Activated T-helper 2 cell treated with anti-CD3 and anti-CD28 coated beads, Interferon-gamma antibody, Interleukin-2, Interleukin-4, amounts not matched to agents 10 μg/mL and 5 μg/mL and 100 μg/mL, durations not matched to agents 14 hours and 24 hours and 36 hours (primary cell): Measurements from ENCODE around the gene SPPL3. TPM values are rescaled to one million over a fixed set of nuclear protein-coding genes. Genes with fewer than 3 reads are reported as not detected.

Experiments
- DNase-seq: peaks from one replicate; pipeline ENCODE4 v3.0.0; 2021; ENCODE audit warnings: low spot score
- H3K27ac Mint-ChIP-seq: one replicate; pipeline ENCODE4 v1.8.0; 2021; ENCODE audit warnings: mixed read lengths
- H3K27me3 Mint-ChIP-seq: one replicate; pipeline ENCODE4 v1.8.0; 2021; ENCODE audit warnings: low read depth, mixed read lengths
- H3K36me3 Mint-ChIP-seq: one replicate; pipeline ENCODE4 v1.8.0; 2021; ENCODE audit warnings: low read depth, mixed read lengths
- H3K4me1 Mint-ChIP-seq: one replicate; pipeline ENCODE4 v1.8.0; 2021; ENCODE audit warnings: low read depth, mixed read lengths
- H3K4me3 Mint-ChIP-seq: one replicate; pipeline ENCODE4 v1.8.0; 2021; ENCODE audit warnings: low read depth, mild to moderate bottlenecking, moderate library complexity, mixed read lengths
- H3K9me3 Mint-ChIP-seq: one replicate; pipeline ENCODE4 v1.8.0; 2021; ENCODE audit warnings: mixed read lengths
- intact Hi-C: fragments of 100-400 bp; cut with micrococcal nuclease; formaldehyde crosslinking; loops from one replicate; pipeline ENCODE4 v1.15.1; 2023
- total RNA-seq: library from RNA; stranded (reverse); gene quantifications from 2 replicates; pipeline ENCODE4 v1.2.3, GENCODE V29; 2022

Gene SPPL3
- total RNA-seq, 1 donor from 2014 or later = 33.4 TPM

- no peak overlapping the region for H3K4me3 Mint-ChIP-seq
- H3K4me1 Mint-ChIP-seq = peaks cover 2% of the 10 kb centered on the region
- H3K9me3 Mint-ChIP-seq = peaks cover 16% of the 10 kb centered on the region
Observed at GRCh38 chr12:120755269-120755668, 148.9 kb downstream of the SPPL3 start.

GRCh38 chr12:120754792-120755191 lies 149.4 kb downstream of the SPPL3 start:
- no peaks in the 10 kb centered on the region for H3K27me3 Mint-ChIP-seq
- peaks cover 8% of the 10 kb centered on the region for H3K36me3 Mint-ChIP-seq
- no peaks in the 10 kb centered on the region for H3K4me1 Mint-ChIP-seq
- no peak overlapping the region for H3K27ac Mint-ChIP-seq
- intact Hi-C loops = no loop called here
- peaks cover 16% of the 10 kb centered on the region for H3K9me3 Mint-ChIP-seq
- DNase-seq = no peak
- H3K4me3 Mint-ChIP-seq = no peak overlapping the region

More at GRCh38 chr12:120755269-120755668, 148.9 kb downstream of the SPPL3 start:
- Mint-ChIP-seq H3K27me3 (no peaks in the 10 kb centered on the region), H3K36me3 (peaks cover 8% of the 10 kb centered on the region), H3K27ac (no peak overlapping the region)
- intact Hi-C loops = no loop called here
- no peak for DNase-seq

- Mint-ChIP-seq H3K36me3 (peaks cover 8% of the 10 kb centered on the region), H3K4me1 (no peaks in the 10 kb centered on the region), H3K27ac (no peak overlapping the region), H3K27me3 (no peaks in the 10 kb centered on the region), H3K9me3 (peaks cover 16% of the 10 kb centered on the region), H3K4me3 (no peak overlapping the region)
- no peak for DNase-seq
- intact Hi-C loops = no loop called here
Observed at GRCh38 chr12:120751389-120751788, 152.8 kb downstream of the SPPL3 start.

DNA sequence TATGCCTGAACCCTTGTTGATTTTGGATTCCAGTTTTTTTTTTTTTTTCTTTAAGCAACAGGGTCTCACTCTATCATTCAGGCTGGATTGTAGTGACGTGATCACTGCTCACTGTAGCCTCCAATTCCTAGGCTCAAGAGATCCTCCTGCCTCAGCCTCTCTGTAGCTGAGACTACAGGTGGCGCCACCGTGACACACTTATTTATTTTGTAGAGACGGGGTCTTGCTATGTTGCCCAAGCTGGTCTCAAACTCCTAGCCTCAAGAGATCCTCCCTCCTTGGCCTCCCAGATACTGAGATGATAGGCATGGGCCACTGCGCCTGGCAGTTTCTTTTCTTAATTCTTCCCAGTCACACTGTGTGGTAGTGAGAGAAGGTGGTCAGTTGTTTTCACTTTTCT lies 153.4 kb downstream of the SPPL3 start:
- Mint-ChIP-seq H3K4me1 (no peaks in the 10 kb centered on the region), H3K27me3 (no peaks in the 10 kb centered on the region), H3K9me3 (peaks cover 16% of the 10 kb centered on the region), H3K36me3 (peaks cover 8% of the 10 kb centered on the region), H3K4me3 (no peak overlapping the region), H3K27ac (no peak overlapping the region)
- no peak for DNase-seq
- intact Hi-C loops = no loop called here

DNA sequence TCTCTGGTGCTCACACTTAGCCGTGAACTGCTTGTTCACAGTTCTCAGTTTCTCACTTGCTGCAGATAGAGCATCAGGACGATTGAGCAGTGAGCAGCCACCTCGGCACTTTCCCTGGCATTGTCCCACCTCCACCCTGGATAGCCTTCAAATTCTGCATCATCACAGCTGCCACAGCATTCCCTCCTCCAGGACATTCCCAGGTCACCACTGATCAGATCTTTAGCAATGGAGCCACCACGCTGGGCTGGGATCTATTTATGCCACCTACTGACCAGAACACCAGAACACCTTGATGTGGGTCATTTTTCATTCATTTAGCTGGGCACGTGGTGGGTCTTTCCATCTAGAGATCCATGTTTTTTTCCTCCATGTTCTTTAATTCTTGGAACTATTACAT lies 154.9 kb downstream of the SPPL3 start:
- Mint-ChIP-seq H3K36me3 (no peaks in the 10 kb centered on the region), H3K9me3 (peaks cover 4% of the 10 kb centered on the region), H3K27me3 (no peaks in the 10 kb centered on the region), H3K4me1 (no peaks in the 10 kb centered on the region), H3K27ac (no peak overlapping the region), H3K4me3 (no peak overlapping the region)
- no peak for DNase-seq
- intact Hi-C loops = no loop called here

DNA sequence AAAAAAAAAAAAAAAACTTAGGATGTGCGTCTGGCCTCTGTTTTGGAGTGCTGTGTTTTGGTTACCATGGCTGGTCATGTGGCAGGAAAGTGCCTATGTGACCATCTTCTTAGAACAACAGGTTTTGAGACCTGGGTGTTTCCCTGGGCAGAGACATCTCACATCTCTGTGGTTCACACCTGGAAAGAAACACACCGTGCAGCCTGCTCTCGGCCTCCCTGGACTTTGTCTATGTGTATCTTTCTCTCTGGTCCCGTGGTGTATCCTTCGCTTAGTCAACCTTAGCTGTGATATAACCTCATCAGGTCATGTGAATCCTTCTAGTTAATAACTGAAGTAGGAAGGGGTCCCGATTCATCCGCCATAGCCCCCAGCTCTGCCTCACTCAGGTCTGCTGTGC lies 155.9 kb downstream of the SPPL3 start:
- Mint-ChIP-seq H3K4me3 (no peak overlapping the region), H3K4me1 (no peaks in the 10 kb centered on the region), H3K9me3 (no peaks in the 10 kb centered on the region), H3K27ac (no peak overlapping the region), H3K36me3 (no peaks in the 10 kb centered on the region), H3K27me3 (no peaks in the 10 kb centered on the region)
- DNase-seq = no peak
- intact Hi-C loops = no loop called here

GRCh38 chr12:120744922-120745493 lies 159.2 kb downstream of the SPPL3 start:
- intact Hi-C loops = no loop called here
- H3K27ac Mint-ChIP-seq = no peak overlapping the region
- no peaks in the 10 kb centered on the region for H3K9me3 Mint-ChIP-seq
- H3K36me3 Mint-ChIP-seq = no peaks in the 10 kb centered on the region
- no peak for DNase-seq
- H3K4me3 Mint-ChIP-seq = no peak overlapping the region
- H3K4me1 Mint-ChIP-seq = no peaks in the 10 kb centered on the region
- no peaks in the 10 kb centered on the region for H3K27me3 Mint-ChIP-seq

DNA sequence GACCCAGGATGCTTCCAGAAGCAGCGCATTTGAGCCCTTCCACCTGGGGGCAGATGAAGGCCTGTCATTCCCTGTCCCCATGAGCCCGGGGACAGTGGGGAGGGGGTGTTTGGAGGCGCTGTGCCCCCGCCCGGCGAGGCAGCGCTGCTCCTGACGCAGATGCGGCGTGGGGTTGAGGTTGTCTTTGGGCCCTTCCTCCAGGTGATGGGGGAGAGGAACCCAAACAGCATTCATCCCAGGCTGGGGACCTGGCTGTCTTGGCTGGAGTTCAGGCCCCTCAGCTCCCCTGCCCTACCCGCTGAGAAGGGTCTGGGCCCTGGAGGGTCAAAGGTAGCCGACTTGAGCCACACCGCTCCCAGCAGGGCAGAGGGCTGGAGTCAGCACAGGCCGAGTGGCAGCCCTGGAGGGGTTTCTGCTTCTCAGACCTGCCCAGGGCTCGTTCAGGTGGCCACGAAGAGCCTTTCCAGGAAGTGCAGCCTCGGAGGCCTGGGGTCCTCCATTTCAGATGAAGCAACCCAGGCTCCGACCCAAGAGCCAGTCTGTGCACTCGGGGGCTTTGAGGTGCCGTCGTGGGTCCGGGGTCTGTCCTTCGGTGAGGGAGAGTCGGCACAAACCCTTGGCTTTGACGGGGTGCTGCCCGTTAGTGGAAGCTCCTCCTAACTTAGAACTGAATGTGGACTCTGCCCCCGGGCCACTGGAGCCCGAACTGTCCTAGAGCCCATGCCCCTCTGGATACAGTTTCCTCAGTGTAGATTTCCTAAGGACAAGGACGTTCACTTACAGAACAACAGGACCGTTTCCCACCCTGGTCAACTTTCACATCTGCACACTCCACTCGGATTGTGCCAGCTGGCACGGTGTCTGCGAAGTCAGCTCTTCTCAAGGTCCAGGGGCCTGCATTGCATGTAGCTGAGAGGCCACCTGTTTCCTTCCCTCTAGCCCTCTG lies 162.4 kb downstream of the SPPL3 start:
- Mint-ChIP-seq H3K36me3 (no peaks in the 10 kb centered on the region), H3K27ac (no peak overlapping the region), H3K9me3 (no peaks in the 10 kb centered on the region), H3K27me3 (no peaks in the 10 kb centered on the region), H3K4me1 (no peaks in the 10 kb centered on the region), H3K4me3 (no peak overlapping the region)
- intact Hi-C loops = no loop called here
- DNase-seq = no peak

DNA sequence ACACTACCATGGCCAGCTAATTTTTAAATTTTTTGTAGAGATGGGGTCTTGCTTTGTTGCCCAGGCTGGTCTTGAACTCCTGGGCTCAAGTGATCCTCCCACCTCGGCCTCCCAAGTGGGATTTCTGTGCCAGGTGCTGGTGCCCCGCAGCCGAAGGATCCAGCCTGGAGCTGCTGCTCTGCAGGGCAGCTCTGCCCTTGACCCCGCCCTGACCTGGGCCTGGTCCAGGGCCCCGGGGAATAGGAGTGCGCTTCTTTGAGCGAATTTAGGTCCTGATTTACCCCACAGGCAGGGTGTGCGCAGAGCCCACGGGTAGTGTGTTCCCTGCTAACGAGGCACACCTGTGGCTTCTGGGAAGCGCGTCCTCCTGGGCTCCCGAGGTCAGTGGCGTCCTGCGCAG lies 163.3 kb downstream of the SPPL3 start:
- Mint-ChIP-seq H3K36me3 (no peaks in the 10 kb centered on the region), H3K27ac (no peak overlapping the region), H3K27me3 (no peaks in the 10 kb centered on the region), H3K4me3 (no peak overlapping the region), H3K4me1 (no peaks in the 10 kb centered on the region), H3K9me3 (no peaks in the 10 kb centered on the region)
- DNase-seq = no peak
- intact Hi-C loops = no loop called here

DNA sequence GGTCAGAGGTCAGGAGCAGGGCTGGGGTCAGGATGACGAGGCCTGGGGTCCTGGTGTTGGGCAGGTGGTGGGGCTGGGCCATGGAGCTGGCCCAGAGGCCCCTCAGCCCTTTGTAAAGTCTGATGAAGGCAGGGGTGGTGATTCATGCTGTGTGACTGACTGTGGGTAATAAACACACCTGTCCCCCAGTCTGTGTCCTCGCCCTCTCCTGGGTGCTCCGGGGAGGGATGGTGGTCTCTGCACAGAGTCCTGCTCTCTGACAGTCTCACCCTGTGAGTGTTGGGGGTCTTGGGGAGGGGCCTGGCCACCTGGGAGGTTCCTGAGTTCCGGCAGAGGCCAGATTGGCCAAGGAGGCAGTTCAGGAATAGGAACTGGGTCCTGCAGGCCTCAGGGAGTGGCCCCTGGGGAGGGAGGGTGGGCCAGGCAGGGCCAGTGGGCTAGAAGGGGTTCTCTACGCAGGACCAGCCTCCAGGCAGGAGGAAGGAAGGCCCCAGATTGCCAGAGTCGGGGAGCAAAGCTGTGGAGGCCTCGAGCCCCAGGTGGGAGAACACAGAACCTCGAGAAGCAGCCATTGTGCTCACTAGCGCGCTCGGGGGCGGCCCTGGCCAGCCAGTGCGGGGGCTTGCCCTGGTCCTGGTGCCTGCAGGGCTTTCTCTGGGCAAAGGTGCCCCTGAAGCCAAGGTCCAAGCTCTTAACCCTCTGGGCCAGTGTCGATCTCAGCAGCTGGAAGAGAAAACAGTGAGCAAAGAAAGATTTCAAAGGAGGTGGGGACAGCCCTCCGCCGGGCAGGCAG lies 164.1 kb downstream of the SPPL3 start:
- H3K4me1 Mint-ChIP-seq = no peaks in the 10 kb centered on the region
- H3K27me3 Mint-ChIP-seq = no peaks in the 10 kb centered on the region
- H3K4me3 Mint-ChIP-seq = no peak overlapping the region

GRCh38 chr12:120739031-120739762 lies 165.0 kb downstream of the SPPL3 start:
- H3K9me3 Mint-ChIP-seq = no peaks in the 10 kb centered on the region
- H3K4me3 Mint-ChIP-seq = no peak overlapping the region
- H3K27ac Mint-ChIP-seq = no peak overlapping the region
- DNase-seq = no peak
- no peaks in the 10 kb centered on the region for H3K4me1 Mint-ChIP-seq
- peaks cover 2% of the 10 kb centered on the region for H3K36me3 Mint-ChIP-seq
- intact Hi-C loops = no loop called here
- no peaks in the 10 kb centered on the region for H3K27me3 Mint-ChIP-seq

More for the DNA sequence above, 164.1 kb downstream of the SPPL3 start:
- DNase-seq = no peak
- Mint-ChIP-seq H3K9me3 (no peaks in the 10 kb centered on the region), H3K27ac (no peak overlapping the region), H3K36me3 (no peaks in the 10 kb centered on the region)
- intact Hi-C loops = no loop called here

DNA sequence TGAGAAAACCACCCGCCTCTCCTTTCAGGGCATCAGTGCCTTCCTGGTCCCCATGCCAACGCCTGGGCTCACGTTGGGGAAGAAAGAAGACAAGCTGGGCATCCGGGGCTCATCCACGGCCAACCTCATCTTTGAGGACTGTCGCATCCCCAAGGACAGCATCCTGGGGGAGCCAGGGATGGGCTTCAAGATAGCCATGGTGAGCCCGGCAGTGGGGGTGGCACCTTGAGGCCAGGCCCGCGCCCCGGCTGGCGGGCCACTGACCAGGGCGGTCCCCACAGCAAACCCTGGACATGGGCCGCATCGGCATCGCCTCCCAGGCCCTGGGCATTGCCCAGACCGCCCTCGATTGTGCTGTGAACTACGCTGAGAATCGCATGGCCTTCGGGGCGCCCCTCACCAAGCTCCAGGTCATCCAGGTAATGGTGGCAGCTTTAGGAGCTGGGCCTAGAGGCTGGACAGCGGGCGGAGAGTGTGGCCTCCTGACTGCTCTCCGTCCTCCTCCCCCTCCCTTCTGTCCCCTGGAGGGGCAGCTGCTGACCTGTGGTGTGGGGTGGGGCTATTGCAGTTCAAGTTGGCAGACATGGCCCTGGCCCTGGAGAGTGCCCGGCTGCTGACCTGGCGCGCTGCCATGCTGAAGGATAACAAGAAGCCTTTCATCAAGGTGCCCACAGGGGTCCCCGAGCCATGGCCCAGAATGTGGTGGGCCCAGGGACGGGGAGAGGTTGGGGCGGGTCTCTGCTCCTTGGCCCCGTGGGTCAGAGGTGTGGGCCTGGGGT lies 165.7 kb downstream of the SPPL3 start:
- Mint-ChIP-seq H3K4me3 (no peak overlapping the region), H3K9me3 (no peaks in the 10 kb centered on the region), H3K4me1 (no peaks in the 10 kb centered on the region), H3K27ac (no peak overlapping the region), H3K27me3 (no peaks in the 10 kb centered on the region), H3K36me3 (peaks cover 8% of the 10 kb centered on the region)
- DNase-seq = no peak
- intact Hi-C loops = no loop called here
